Esophagus (tissue), 2 donors: ENCODE measurements around the gene ZNF560. TPM values are rescaled to one million over a fixed set of nuclear protein-coding genes. Genes with fewer than 3 reads are reported as not detected.

Experiments
- H3K27ac ChIP-seq, 2 donors: one replicate each; pipeline ENCODE4 v1.5.1; 2013; ENCODE audit warnings: low read depth in 2 of 2, mild to moderate bottlenecking in 2 of 2, inconsistent platforms in 1 of 2, low read length in 1 of 2, moderate library complexity in 1 of 2
- H3K27me3 ChIP-seq, 2 donors: one replicate each; pipeline ENCODE4 v1.6.1; 2013; ENCODE audit warnings: low read length in 2 of 2, control low read depth in 1 of 2, mild to moderate bottlenecking in 1 of 2; ENCODE audit not compliant: insufficient read depth in 2 of 2, control insufficient read depth in 1 of 2
- H3K36me3 ChIP-seq, 2 donors: one replicate each; pipeline ENCODE4 v1.6.1; 2013; ENCODE audit warnings: low read length in 1 of 2; ENCODE audit not compliant: control insufficient read depth in 2 of 2, insufficient read depth in 2 of 2
- H3K4me1 ChIP-seq, 2 donors: one replicate each; pipeline ENCODE4 v1.6.1; 2013; ENCODE audit warnings: low read length in 1 of 2; ENCODE audit not compliant: control insufficient read depth in 2 of 2, insufficient read depth in 2 of 2
- H3K4me3 ChIP-seq, 2 donors: one replicate each; pipeline ENCODE4 v1.5.1; 2013; ENCODE audit warnings: low read length in 2 of 2, mild to moderate bottlenecking in 2 of 2, low read depth in 1 of 2, moderate library complexity in 1 of 2
- H3K9me3 ChIP-seq, 2 donors: one replicate each; pipeline ENCODE4 v1.6.1; 2013; ENCODE audit warnings: mild to moderate bottlenecking in 2 of 2, low read depth in 1 of 2, low read length in 1 of 2, moderate library complexity in 1 of 2; ENCODE audit not compliant: control insufficient read depth in 2 of 2, insufficient read depth in 1 of 2
- WGBS, 2 donors: extraction: QIAGEN DNeasy Blood & Tissue Kit; methylation state at CpG; one replicate each; pipeline ENCODE4 v1.1.7; 2013; 5-methylcytosine and 5-hydroxymethylcytosine counted together
- polyA plus RNA-seq, 2 donors: library from polyadenylated mRNA; stranded (reverse); fragments of 200-250 nt; gene quantifications; one replicate each; pipeline ENCODE4 v1.2.3, GENCODE V29; 2013
- donor health status: healthy with polysubstance abuse.
- donor health status: Bipolar disorder and iron deficiency.

The ZNF560 gene
- polyA plus RNA-seq, 2 donors: 0.05 TPM; not detected in 1

DNA sequence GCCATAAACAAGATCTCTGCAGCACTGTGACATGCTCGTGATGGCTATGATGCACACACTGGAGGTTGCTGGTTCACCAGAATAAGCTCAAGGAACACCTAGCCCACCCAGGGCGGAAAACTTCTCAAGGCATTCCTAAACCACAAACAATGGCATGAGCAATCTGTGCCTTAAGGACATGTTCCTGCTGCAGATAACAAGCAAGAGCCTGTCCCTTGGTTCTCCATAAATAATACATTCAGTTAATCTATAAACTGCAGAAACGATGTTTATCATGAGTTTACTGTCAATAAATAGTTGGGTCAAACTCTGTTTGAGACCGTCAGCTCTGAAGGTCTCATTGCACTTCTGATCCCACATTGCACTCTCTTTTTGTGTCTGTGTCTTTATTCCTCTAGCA lies 44.5 kb downstream of the ZNF560 start:
- peaks cover 11 to 17% of the 10 kb centered on the region in 2 donors for H3K9me3 ChIP-seq
- H3K27me3 ChIP-seq: no peaks in the 10 kb centered on the region
- no peaks in the 10 kb centered on the region for H3K36me3 ChIP-seq
- no peak overlapping the region for H3K4me3 ChIP-seq
- no peaks in the 10 kb centered on the region for H3K4me1 ChIP-seq
- 90 to 91% methylated on average over 4 of the region's 4 CpGs for WGBS, 2 donors
- H3K27ac ChIP-seq: no peak overlapping the region

DNA sequence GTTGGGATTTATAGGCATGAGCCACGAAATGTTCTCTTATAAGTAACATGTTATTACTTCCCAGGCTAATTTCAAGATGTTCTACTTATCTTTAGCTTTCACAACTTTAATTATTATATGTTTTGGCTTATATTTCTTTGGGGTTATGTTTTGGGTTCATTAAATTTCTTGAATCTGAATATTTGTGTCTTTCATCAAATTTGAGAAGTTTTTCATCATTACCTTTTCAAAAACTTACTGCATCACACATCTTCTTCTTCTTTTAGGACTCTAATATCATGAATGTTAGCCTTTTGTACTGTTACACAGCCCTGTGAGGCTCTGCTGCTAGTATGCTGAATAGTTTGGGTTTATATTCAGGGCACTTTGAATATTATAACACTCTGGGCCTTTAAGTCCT lies 53.4 kb downstream of the ZNF560 start:
- no peak overlapping the region for H3K27ac ChIP-seq
- WGBS, 2 donors: 81 to 92% methylated on average over 1 of the region's 1 CpG
- H3K36me3 ChIP-seq: no peaks in the 10 kb centered on the region
- no peaks in the 10 kb centered on the region for H3K4me1 ChIP-seq
- peaks cover 0 to 2% of the 10 kb centered on the region in 2 donors for H3K9me3 ChIP-seq
- H3K27me3 ChIP-seq: no peaks in the 10 kb centered on the region
- no peak overlapping the region for H3K4me3 ChIP-seq

DNA sequence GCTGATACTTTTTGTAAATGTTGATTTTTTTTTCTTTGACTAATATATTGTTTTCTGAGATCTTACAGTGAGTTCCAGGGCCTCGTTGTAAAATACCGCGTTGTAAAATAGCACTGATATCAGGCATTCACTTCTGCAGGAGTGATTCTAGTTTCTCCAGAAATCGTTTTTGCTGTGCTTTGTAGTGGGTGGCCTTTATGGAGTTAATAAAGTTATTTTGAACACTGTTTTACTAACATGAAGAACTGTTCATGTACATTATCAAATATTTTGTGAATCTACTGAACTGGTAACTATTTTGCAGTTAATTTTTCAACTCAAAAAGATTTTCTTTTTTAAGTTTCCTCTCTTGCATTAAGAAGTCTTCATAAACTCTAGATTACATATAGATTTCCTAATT lies 62.1 kb downstream of the ZNF560 start:
- H3K9me3 ChIP-seq: peaks cover 0 to 2% of the 10 kb centered on the region in 2 donors
- H3K27ac ChIP-seq: no peak overlapping the region
- H3K36me3 ChIP-seq: peaks cover under 1 to 5% of the 10 kb centered on the region in 2 donors
- no peak overlapping the region for H3K4me3 ChIP-seq
- WGBS, 2 donors: 76 to 78% methylated on average over 4 of the region's 4 CpGs
- H3K27me3 ChIP-seq: no peaks in the 10 kb centered on the region
- peaks cover 0 to 3% of the 10 kb centered on the region in 2 donors for H3K4me1 ChIP-seq

DNA sequence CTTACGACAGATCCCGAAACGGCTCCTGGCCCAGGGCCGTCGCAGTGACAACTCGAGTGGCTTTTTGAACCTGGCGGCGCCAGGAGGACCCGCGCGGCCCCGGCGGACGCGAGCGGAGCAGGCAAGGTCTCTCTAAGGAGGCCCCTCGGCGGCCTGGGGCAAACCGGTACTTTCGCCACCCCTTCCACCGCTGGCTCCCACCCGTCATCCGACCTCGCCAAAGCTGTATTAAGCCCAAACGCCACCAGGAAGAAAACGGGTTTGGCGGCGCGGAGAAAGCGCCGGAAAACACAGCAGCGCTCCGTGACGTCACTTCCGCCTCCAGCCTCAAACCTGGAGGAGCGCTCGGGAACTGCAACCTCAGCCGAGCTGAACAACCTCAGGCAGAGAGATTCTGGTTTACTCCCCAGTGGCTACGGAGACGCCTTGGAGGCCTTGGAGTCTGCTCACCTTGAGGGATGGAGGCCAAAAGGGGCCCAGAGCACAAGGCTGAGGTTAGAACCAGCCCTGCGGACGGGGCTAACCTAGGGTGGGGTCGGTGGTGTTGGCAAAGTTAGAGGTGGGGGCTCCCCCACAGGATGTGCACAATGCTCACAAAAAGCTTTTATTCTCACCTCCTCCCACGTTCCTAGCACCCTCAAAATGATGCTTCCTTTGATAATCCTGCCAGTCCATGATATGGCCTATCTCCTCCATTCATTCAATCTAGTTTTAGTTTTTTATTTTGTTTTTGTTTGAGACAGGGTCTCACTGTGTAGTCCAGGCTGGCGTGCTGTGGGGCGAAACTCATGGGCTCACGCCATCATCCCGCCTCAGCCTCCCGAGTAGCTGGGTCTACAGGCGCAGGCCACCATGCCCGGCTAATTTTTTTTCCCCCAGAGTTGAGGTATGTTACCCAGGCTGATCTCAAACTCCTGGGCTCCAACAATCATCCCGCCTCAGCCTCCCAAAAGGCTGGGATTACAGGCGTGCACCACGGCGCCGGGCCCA lies 62.8 kb downstream of the ZNF560 start, which contains the start of gene ZNF266:
Gene ZNF266, minus strand, starts transcription at position 295 of the 990 bp plus-strand sequence. CDS start 15,484 bp downstream, outside the sequence.
- no peaks in the 10 kb centered on the region for H3K27me3 ChIP-seq
- H3K36me3 ChIP-seq: peaks cover 3 to 13% of the 10 kb centered on the region in 2 donors
- H3K9me3 ChIP-seq: peaks cover 0 to 4% of the 10 kb centered on the region in 2 donors
- peak within 1 kb of the TSS; percentile 74 to 78 for H3K4me3 ChIP-seq
- H3K4me1 ChIP-seq: peaks cover 0 to 4% of the 10 kb centered on the region in 2 donors
- WGBS, 2 donors: 15% methylated on average over 56 of the region's 56 CpGs
- peak within 1 kb of the TSS; percentile 84 to 89 for H3K27ac ChIP-seq

DNA sequence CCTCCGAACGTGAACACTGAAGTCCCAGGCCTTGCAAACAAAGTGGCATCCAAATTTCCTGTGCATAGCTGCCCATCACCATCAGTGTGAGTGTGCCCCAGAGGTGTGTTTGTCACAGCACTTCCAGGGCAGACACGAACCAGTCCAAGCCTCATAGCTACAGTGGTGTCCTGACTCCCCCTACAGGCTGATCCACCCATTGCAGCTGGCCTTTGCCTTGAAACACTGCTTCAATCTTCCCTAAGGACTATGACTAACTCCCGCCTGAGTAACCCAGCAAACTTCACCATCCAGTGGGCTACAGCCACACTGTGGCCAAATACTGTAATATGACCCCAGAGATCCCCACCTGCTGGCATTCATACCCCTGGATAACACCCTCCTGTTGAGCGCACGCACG lies 66.9 kb downstream of the ZNF560 start:
- Histone ChIP-seq H3K27me3 (no peaks in the 10 kb centered on the region), H3K36me3 (peaks cover 3 to 19% of the 10 kb centered on the region in 2 donors), H3K9me3 (peaks cover 0 to 11% of the 10 kb centered on the region in 2 donors), H3K27ac (no peak overlapping the region), H3K4me3 (no peak overlapping the region), H3K4me1 (peaks cover 0 to 4% of the 10 kb centered on the region in 2 donors)
- WGBS, 2 donors: 87% methylated on average over 7 of the region's 7 CpGs

DNA sequence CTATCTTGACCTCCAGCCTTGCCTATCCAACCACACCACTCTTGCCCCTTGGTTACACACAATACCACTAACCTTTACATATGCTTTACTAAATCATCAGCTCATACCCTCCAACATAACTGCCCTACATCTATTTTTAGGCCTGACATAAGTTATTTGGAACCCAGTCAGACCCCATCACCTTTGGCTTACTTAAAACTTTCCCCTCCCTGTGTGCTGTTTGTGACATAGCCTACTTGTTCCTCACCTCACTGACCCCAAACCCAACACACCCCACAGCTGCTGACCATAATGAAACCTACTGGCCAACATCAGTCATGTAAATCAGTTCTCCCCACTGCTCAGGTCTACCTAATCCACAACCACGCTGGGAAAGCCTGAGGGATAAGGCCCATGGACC lies 68.0 kb downstream of the ZNF560 start:
- Histone ChIP-seq H3K9me3 (peaks cover 0 to 17% of the 10 kb centered on the region in 2 donors), H3K4me1 (peaks cover 0 to 4% of the 10 kb centered on the region in 2 donors), H3K4me3 (no peak overlapping the region), H3K27ac (no peak overlapping the region), H3K27me3 (no peaks in the 10 kb centered on the region), H3K36me3 (peaks cover 3 to 25% of the 10 kb centered on the region in 2 donors)
- WGBS, 2 donors: 92 to 97% methylated on average over 1 of the region's 1 CpG

DNA sequence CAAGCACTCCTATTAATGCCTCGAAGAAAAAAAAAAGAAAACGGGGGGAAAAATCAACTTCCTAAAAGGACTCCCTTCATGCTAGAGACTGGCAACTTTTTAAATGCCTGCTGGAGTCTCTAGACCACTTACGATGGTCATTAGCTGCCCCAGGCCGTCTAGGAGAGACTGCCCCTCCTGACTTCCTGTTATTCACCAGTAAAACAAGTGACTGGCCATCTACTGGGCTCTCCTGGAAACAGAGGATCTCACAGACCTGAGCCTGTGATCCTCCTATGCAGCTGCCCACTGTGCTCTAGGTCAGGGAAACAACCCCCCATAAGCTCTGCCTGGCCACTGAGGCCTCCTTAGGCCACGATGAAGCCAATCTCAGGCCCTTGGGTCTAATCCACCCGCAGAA lies 70.5 kb downstream of the ZNF560 start:
- H3K27me3 ChIP-seq: no peaks in the 10 kb centered on the region
- H3K4me1 ChIP-seq: peaks cover 0 to 4% of the 10 kb centered on the region in 2 donors
- H3K36me3 ChIP-seq: peaks cover 11 to 39% of the 10 kb centered on the region in 2 donors
- no peak overlapping the region for H3K27ac ChIP-seq
- WGBS, 2 donors: 83 to 90% methylated on average over 6 of the region's 6 CpGs
- peaks cover 0 to 23% of the 10 kb centered on the region in 2 donors for H3K9me3 ChIP-seq
- H3K4me3 ChIP-seq: no peak overlapping the region

Other genes starting within 250 kb of the ZNF560 start
- not detected for gene OR7E24, start 247.7 kb downstream of the ZNF560 start, polyA plus RNA-seq
- gene ZNF699, start 188.8 kb downstream of the ZNF560 start, polyA plus RNA-seq: 1 to 10 TPM in 1 of 2 donors, under 1 TPM in 1; 0.57 to 1.1 TPM
- gene ZNF559, start 174.4 kb downstream of the ZNF560 start, polyA plus RNA-seq: 1 to 10 TPM; 3.7 to 9.9 TPM
- under 1 TPM; 0.42 to 0.84 TPM for gene ZNF177, start 135.6 kb downstream of the ZNF560 start, polyA plus RNA-seq
- 10 to 100 TPM; 15.5 to 22.7 TPM for gene ZNF266, start 63.0 kb downstream of the ZNF560 start, polyA plus RNA-seq
- gene ZNF426, start 40.0 kb upstream of the ZNF560 start, polyA plus RNA-seq: 10 to 100 TPM; 13.2 to 17.5 TPM
- 10 to 100 TPM in 1 of 2 donors, 1 to 10 TPM in 1; 4.8 to 10.6 TPM for gene ZNF121, start 85.9 kb upstream of the ZNF560 start, polyA plus RNA-seq
- 10 to 100 TPM; 25.4 to 27.0 TPM for gene ZNF561, start 122.6 kb upstream of the ZNF560 start, polyA plus RNA-seq
- gene ZNF562, start 176.5 kb upstream of the ZNF560 start, polyA plus RNA-seq: 10 to 100 TPM; 11.2 to 14.2 TPM